Transverse colon (tissue), 4 donors: ENCODE measurements around the gene PUM2.

Experiments
- CTCF ChIP-seq, 5 experiments: fragments of 200-600 bp in 3 of 5; fragments of 450-650 bp in 2 of 5; sonication (generic) in 3 of 5; IDR thresholded peaks; 1 replicate in 2 of 5; 2 replicates in 3 of 5; pipeline ENCODE4 v1.5.1; 2016 to 2017; ENCODE audit warnings: antibody characterized with exemption in 5 of 5, inconsistent platforms in 3 of 5, mild to moderate bottlenecking in 2 of 5, moderate library complexity in 1 of 5
- POLR2AphosphoS5 ChIP-seq, 3 donors: sonication (generic); formaldehyde crosslinking; IDR thresholded peaks; one replicate each; pipeline ENCODE4 v1.6.1; 2016; ENCODE audit warnings: antibody characterized with exemption in 3 of 3

DNA sequence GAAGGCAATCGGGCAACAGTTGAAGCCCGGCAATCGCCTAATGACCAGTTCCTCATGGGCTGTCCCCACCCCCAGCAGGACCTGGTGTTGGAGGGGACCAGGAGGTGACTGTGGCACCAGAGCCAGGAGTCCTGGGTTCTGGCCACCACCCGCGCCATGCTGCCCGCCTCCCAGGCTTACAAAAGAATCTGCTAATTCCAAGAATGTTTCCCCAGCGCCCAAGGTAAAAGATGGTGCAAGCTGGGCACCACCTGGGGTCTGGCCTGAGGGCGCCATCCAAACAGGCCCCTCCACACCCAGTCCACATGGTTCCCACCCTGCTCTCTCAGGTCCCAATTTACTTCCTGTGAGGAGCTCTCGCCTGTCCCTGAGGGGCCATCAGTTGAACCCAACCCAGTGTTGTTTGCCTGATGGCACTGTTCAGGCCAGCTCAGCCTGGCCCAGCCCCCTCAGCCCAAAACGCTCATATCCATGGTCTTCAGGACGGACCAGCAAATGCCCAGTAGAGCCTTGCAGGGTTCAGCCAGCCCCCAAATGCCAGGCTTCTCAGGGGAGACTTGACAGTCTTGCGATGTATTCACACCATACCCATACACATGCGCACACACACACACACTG is 130.8 kb downstream of the PUM2 start:
- TF ChIP-seq CTCF (IDR thresholded peaks at IDR 0.05) (no peak), POLR2AphosphoS5 (IDR thresholded peaks at IDR 0.05) (no peak)
